Esophagus muscularis mucosa (tissue), 3 donors: ENCODE results near the gene WNT7A.

Source experiments
- CTCF ChIP-seq, 3 experiments: fragments of 200-600 bp in 2 of 3; fragments of 450-650 bp in 1 of 3; sonication (generic) in 2 of 3; IDR thresholded peaks; one replicate each; pipeline ENCODE4 v1.5.1; 2017 to 2019; ENCODE audit warnings: antibody characterized with exemption in 3 of 3, mild to moderate bottlenecking in 2 of 3, moderate library complexity in 1 of 3
- POLR2A ChIP-seq: fragments of 450-650 bp; IDR thresholded peaks from one replicate; pipeline ENCODE4 v1.6.1; 2017; ENCODE audit warnings: antibody characterized with exemption, moderate library complexity, mild to moderate bottlenecking, low read depth
- POLR2AphosphoS5 ChIP-seq, 2 donors: sonication (generic); formaldehyde crosslinking; IDR thresholded peaks; one replicate each; pipeline ENCODE4 v1.6.1; 2017; ENCODE audit warnings: antibody characterized with exemption in 2 of 2

GRCh38 chr3:13783476-13783875 lies 96.4 kb downstream of the WNT7A start:
- no peak for TF ChIP-seq CTCF (IDR thresholded peaks at IDR 0.05)
- no peak for TF ChIP-seq POLR2AphosphoS5 (IDR thresholded peaks at IDR 0.05)
- no peak for TF ChIP-seq POLR2A
